GM12878 (cell line): Measurements from ENCODE around the gene SQSTM1.

Source experiments
- CREB1 ChIP-seq: IDR thresholded peaks from 2 replicates; pipeline ENCODE4 v1.6.1; 2012; ENCODE audit warnings: low read depth, mild to moderate bottlenecking, inconsistent platforms
- HDAC6 ChIP-seq: fragments of 200-600 bp; sonication (generic); IDR thresholded peaks from one replicate; pipeline ENCODE4 v1.8.0; 2017; ENCODE audit warnings: antibody characterized with exemption; ENCODE audit not compliant: unreplicated experiment
- JUNB ChIP-seq: IDR thresholded peaks from 2 replicates; pipeline ENCODE4 v1.6.1; 2016; ENCODE audit warnings: antibody characterized with exemption, mild to moderate bottlenecking
- LARP7 ChIP-seq: fragments of 450-650 bp; IDR thresholded peaks from 2 replicates; pipeline ENCODE4 v1.6.1; 2017; ENCODE audit warnings: mild to moderate bottlenecking
- POLR2A ChIP-seq: IDR thresholded peaks from 2 replicates; pipeline ENCODE4 v1.6.1; 2011; ENCODE audit warnings: low read depth, mild to moderate bottlenecking, low read length
- POLR2AphosphoS5 ChIP-seq: IDR thresholded peaks from 2 replicates; pipeline ENCODE4 v1.6.1; 2011; ENCODE audit warnings: mild to moderate bottlenecking, low read length, inconsistent platforms
- TF ChIP-seq, protein P1 (sequence below): IDR thresholded peaks from 2 replicates; pipeline ENCODE4 v1.6.1; 2011; ENCODE audit warnings: mild to moderate bottlenecking, low read depth, low read length, moderate library complexity; ENCODE audit not compliant: insufficient replicate concordance
- TF ChIP-seq, protein P2 (sequence below): IDR thresholded peaks from 2 replicates; pipeline ENCODE4 v1.6.1; 2012; ENCODE audit warnings: low read depth, low read length, improper control_type of control experiment
- TF ChIP-seq, protein P3 (sequence below): IDR thresholded peaks from 2 replicates; pipeline ENCODE4 v1.6.1; 2012; ENCODE audit warnings: low read length, inconsistent platforms

DNA sequence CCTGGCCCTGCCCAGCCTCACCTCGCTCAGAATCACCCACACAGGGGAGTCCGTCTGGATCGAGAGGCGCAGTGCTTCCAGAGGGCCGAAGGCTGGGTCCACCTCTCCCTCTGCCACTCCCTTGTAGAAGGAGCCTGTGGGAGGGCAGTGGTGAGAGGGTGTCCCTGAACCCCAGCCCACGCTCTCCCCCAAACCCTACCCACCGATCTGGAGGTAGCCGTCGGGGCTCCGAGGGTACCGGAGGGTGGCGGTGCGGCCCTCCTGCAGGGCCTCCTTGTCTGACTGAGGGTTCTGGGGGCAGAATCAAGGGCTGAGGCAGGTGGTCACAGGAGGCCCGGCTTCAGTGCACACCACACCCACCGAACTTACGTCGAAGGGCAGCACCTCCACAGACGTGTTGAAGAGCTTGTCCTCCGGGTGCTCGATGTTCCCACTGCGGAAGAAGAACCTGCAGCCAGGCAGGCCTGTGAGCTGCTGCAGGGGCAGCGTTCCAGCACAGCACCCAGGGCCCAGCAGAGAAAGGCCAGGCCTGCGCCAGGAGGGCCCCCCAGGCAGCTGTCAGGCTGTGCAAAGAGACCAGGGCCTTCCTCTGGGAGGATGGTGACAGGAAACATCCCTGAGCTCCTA lies 22.4 kb upstream of the SQSTM1 start:
- no peak for TF ChIP-seq CREB1
- no peak for TF ChIP-seq HDAC6
- TF ChIP-seq, protein P1, sequence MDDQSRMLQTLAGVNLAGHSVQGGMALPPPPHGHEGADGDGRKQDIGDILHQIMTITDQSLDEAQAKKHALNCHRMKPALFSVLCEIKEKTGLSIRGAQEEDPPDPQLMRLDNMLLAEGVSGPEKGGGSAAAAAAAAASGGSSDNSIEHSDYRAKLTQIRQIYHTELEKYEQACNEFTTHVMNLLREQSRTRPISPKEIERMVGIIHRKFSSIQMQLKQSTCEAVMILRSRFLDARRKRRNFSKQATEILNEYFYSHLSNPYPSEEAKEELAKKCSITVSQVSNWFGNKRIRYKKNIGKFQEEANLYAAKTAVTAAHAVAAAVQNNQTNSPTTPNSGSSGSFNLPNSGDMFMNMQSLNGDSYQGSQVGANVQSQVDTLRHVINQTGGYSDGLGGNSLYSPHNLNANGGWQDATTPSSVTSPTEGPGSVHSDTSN, result no peak
- TF ChIP-seq, protein P2, sequence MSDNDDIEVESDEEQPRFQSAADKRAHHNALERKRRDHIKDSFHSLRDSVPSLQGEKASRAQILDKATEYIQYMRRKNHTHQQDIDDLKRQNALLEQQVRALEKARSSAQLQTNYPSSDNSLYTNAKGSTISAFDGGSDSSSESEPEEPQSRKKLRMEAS, result no peak
- no peak for TF ChIP-seq POLR2AphosphoS5
- TF ChIP-seq, protein P3, sequence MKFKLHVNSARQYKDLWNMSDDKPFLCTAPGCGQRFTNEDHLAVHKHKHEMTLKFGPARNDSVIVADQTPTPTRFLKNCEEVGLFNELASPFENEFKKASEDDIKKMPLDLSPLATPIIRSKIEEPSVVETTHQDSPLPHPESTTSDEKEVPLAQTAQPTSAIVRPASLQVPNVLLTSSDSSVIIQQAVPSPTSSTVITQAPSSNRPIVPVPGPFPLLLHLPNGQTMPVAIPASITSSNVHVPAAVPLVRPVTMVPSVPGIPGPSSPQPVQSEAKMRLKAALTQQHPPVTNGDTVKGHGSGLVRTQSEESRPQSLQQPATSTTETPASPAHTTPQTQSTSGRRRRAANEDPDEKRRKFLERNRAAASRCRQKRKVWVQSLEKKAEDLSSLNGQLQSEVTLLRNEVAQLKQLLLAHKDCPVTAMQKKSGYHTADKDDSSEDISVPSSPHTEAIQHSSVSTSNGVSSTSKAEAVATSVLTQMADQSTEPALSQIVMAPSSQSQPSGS, result no peak
- TF ChIP-seq LARP7, result no peak
- 0 out of 2 replicates have a peak, but pooled peaks have one; percentile 25 for TF ChIP-seq POLR2A
- no peak for TF ChIP-seq JUNB
